ENCODE measurements around the gene CAMK2D. TPM values are rescaled to one million over a fixed set of nuclear protein-coding genes. Genes with fewer than 3 reads are reported as not detected.

The CAMK2D gene
- total and polyA plus RNA-seq, 2 donors from 2014 or later = 9.1 to 34.7 TPM

DNA sequence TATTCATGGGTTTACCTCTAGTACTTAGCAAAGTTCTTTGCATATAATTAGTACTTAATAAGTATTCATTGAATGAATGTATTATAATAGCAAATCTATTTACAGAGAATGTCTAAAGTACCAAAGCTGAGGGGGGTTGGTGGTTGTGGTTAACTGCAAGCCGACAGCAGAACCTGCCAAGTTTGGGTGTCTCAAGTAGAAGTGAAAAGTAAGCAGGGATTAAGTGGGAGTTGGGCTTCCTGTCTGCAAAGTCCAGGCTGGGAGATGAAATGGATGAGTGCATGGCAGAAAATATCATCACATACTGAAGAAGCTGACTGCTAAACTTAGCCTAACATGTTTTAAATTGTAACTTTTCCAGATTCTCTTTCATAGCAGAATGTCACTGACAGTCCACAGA, 169.6 kb downstream of the CAMK2D start:
- Histone ChIP-seq H3K9ac (ENCODE audit: low read length in 3 of 3) (no peak overlapping the region), H3K27ac (ENCODE audit: low read depth in 2 of 2, low read length in 2 of 2) (no peak overlapping the region), H3K27me3 (ENCODE audit: control insufficient read depth, insufficient read depth, low read length) (no peaks in the 10 kb centered on the region), H3K9me3 (ENCODE audit: control insufficient read depth in 2 of 3, insufficient read depth in 1 of 3, low read length in 3 of 3) (no peaks in the 10 kb centered on the region), H3K36me3 (ENCODE audit: control insufficient read depth in 2 of 3, insufficient read depth in 3 of 3, low read length in 3 of 3) (no peaks in the 10 kb centered on the region), H3K4me3 (ENCODE audit: low read length in 3 of 3) (no peak overlapping the region), H3K4me1 (ENCODE audit: control insufficient read depth in 2 of 3, insufficient read depth in 2 of 3, low read depth in 1 of 3, low read length in 3 of 3) (no peaks in the 10 kb centered on the region)
- FAIRE-seq (no peak), DNase-seq (no peak)
- intact Hi-C loops (cut with DNase I) = no loop called here
- no peak for TF ChIP-seq CTCF (IDR thresholded peaks at IDR 0.05; ENCODE audit: borderline replicate concordance, extremely low read depth, insufficient read depth)

DNA sequence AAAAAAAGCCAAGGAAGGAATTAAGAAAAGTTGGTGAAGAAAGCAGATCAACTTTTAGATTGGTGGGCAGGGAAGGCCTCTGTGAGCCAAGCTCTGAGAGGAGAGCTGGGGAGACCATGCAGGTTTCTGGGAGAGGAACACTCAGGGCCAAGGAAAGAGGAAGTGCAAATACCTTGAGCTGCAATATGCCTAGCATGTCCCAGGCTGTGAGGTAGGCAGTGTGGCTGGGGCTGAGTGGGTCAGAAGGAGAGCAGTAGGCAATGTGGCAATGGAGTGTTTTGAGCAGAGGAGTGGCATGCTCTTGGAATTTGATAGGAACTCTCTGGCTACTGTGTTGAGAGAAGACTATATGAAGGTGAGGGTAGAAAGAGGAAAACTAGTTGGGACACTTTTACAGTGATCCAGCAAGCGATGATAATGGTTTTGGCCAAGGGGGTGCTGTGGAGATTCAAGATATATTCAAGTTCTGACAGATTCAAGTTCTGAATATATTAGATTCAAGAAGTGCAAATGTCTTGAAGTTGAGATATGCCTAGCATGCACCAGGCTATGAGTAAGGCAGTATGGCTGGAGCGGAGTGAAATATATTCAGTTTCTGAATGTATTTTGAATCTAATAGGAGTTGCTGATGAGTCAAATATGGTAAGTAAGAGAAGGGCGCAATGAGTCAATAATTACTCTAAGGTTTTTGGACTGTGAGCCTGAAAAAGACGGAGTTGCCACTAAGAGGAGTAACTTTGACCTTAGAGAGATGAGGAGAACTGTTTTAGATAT, 172.5 kb downstream of the CAMK2D start:
- TF ChIP-seq CTCF (IDR thresholded peaks at IDR 0.05; ENCODE audit: borderline replicate concordance, extremely low read depth, insufficient read depth) = no peak
- FAIRE-seq (no peak), DNase-seq (no peak)
- Histone ChIP-seq H3K27ac (ENCODE audit: low read depth in 2 of 2, low read length in 2 of 2) (no peak overlapping the region), H3K27me3 (ENCODE audit: control insufficient read depth, insufficient read depth, low read length) (no peaks in the 10 kb centered on the region), H3K36me3 (ENCODE audit: control insufficient read depth in 2 of 3, insufficient read depth in 3 of 3, low read length in 3 of 3) (no peaks in the 10 kb centered on the region), H3K9me3 (ENCODE audit: control insufficient read depth in 2 of 3, insufficient read depth in 1 of 3, low read length in 3 of 3) (no peaks in the 10 kb centered on the region), H3K9ac (ENCODE audit: low read length in 3 of 3) (no peak overlapping the region), H3K4me3 (ENCODE audit: low read length in 3 of 3) (no peak overlapping the region), H3K4me1 (ENCODE audit: control insufficient read depth in 2 of 3, insufficient read depth in 2 of 3, low read depth in 1 of 3, low read length in 3 of 3) (no peaks in the 10 kb centered on the region)
- intact Hi-C loops (cut with DNase I) = no loop called here

GRCh38 chr4:113587640-113588275, 173.8 kb downstream of the CAMK2D start:
- no peak for TF ChIP-seq CTCF (IDR thresholded peaks at IDR 0.05; ENCODE audit: borderline replicate concordance, extremely low read depth, insufficient read depth)
- Histone ChIP-seq H3K9ac (ENCODE audit: low read length in 3 of 3) (no peak overlapping the region), H3K9me3 (ENCODE audit: control insufficient read depth in 2 of 3, insufficient read depth in 1 of 3, low read length in 3 of 3) (no peaks in the 10 kb centered on the region)

More at GRCh38 chr4:113587640-113588275, 173.8 kb downstream of the CAMK2D start:
- no peak for FAIRE-seq
- no peaks in the 10 kb centered on the region for H3K36me3 ChIP-seq (ENCODE audit: control insufficient read depth in 2 of 3, insufficient read depth in 3 of 3, low read length in 3 of 3)
- no peak for DNase-seq
- no peaks in the 10 kb centered on the region for H3K4me1 ChIP-seq (ENCODE audit: control insufficient read depth in 2 of 3, insufficient read depth in 2 of 3, low read depth in 1 of 3, low read length in 3 of 3)
- no peak overlapping the region for H3K27ac ChIP-seq (ENCODE audit: low read depth in 2 of 2, low read length in 2 of 2)
- H3K4me3 ChIP-seq (ENCODE audit: low read length in 3 of 3) = no peak overlapping the region
- no peaks in the 10 kb centered on the region for H3K27me3 ChIP-seq (ENCODE audit: control insufficient read depth, insufficient read depth, low read length)
- intact Hi-C loops (cut with DNase I) = no loop called here
